Measurements from ENCODE around the gene RNF34. TPM values are rescaled to one million over a fixed set of nuclear protein-coding genes. Genes with fewer than 3 reads are reported as not detected.

Gene RNF34
- total RNA-seq, 2 donors from 2014 or later, result 55.5 to 55.8 TPM

DNA sequence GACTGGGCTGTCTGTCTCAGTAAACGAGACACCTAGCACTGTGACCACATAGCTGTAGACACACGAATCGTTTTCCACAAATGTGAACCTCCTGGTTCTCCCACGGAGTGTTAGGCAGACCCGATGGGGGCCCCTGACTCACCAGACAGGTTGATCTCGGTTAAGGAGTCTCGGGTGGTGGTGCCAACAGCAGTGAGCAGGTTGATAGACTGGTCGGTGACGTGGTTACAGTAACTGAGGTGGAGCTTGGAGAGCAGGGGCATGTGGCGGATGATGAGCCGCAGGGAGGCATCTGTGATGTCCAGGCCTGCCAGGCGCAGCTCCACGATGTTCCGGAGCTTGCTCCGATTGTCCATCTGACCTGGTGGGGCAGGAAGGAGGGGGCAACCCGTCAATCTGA lies 39.8 kb downstream of the RNF34 start:
- ATAC-seq (ENCODE audit: insufficient number of reproducible peaks, low FRiP score, low read depth) (no peak), DNase-seq (ENCODE audit: low spot score) (no peak)
- Histone ChIP-seq H3K4me1 (ENCODE audit: control insufficient read depth in 1 of 2, low read depth in 2 of 2) (no peaks in the 10 kb centered on the region), H3K9me3 (no peaks in the 10 kb centered on the region), H3K4me3 (no peak overlapping the region), H3K36me3 (peaks cover 25% of the 10 kb centered on the region), H3K27ac (no peak overlapping the region), H3K27me3 (replicated peaks; ENCODE audit: insufficient read depth) (no peaks in the 10 kb centered on the region)
- TF ChIP-seq, protein P1, sequence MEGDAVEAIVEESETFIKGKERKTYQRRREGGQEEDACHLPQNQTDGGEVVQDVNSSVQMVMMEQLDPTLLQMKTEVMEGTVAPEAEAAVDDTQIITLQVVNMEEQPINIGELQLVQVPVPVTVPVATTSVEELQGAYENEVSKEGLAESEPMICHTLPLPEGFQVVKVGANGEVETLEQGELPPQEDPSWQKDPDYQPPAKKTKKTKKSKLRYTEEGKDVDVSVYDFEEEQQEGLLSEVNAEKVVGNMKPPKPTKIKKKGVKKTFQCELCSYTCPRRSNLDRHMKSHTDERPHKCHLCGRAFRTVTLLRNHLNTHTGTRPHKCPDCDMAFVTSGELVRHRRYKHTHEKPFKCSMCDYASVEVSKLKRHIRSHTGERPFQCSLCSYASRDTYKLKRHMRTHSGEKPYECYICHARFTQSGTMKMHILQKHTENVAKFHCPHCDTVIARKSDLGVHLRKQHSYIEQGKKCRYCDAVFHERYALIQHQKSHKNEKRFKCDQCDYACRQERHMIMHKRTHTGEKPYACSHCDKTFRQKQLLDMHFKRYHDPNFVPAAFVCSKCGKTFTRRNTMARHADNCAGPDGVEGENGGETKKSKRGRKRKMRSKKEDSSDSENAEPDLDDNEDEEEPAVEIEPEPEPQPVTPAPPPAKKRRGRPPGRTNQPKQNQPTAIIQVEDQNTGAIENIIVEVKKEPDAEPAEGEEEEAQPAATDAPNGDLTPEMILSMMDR (IDR thresholded peaks at IDR 0.05), result no peak

DNA sequence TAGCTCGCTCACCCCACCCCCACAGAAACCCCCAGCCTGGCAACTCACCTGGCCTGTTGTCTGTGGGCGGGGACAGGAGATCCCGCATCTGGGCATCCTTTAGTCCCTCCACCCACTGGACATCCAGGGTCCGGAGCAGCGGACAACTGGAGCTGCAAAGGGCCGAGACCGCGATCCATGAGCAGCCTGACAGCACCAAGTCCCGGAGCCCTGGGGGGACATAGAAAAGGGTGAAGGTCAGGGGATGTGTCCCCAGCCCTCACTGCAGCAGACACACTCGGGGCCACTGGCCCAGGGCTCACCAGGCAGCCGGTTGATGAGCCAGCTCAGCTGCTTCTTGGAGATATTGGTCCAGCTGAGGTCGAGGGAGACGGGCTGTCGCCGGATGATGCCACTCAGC lies 40.9 kb downstream of the RNF34 start:
- no peaks in the 10 kb centered on the region for H3K4me1 ChIP-seq (ENCODE audit: control insufficient read depth in 1 of 2, low read depth in 2 of 2)
- H3K9me3 ChIP-seq, result no peaks in the 10 kb centered on the region
- TF ChIP-seq, protein P1 (IDR thresholded peaks at IDR 0.05), result no peak
- H3K4me3 ChIP-seq, result no peak overlapping the region
- H3K36me3 ChIP-seq, result peaks cover 25% of the 10 kb centered on the region
- DNase-seq (ENCODE audit: low spot score), result no peak
- H3K27ac ChIP-seq, result no peak overlapping the region
- H3K27me3 ChIP-seq (replicated peaks; ENCODE audit: insufficient read depth), result no peaks in the 10 kb centered on the region
- ATAC-seq (ENCODE audit: insufficient number of reproducible peaks, low FRiP score, low read depth), result no peak

DNA sequence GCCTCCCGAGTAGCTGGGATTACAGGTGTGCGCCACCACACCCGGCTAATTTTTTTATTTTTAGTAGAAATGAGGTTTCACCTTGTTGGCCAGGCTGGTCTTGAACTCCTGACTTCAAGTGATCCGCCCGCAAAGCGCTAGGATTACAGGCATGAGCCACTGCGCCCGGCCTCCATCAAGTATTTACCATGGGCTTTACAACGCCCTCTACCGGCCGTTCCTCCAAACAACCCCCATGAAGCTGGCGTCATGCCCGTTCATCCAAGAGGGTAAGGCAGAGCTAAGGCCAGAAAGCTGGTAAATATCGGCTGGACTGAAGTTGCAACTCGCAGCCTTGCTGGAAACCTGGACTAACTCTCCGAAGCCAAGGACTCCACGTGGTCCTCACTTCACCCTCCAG lies 41.6 kb downstream of the RNF34 start:
- Histone ChIP-seq H3K4me3 (no peak overlapping the region), H3K36me3 (peaks cover 25% of the 10 kb centered on the region), H3K9me3 (no peaks in the 10 kb centered on the region), H3K27ac (no peak overlapping the region), H3K27me3 (replicated peaks; ENCODE audit: insufficient read depth) (no peaks in the 10 kb centered on the region), H3K4me1 (ENCODE audit: control insufficient read depth in 1 of 2, low read depth in 2 of 2) (no peaks in the 10 kb centered on the region)
- ATAC-seq (ENCODE audit: insufficient number of reproducible peaks, low FRiP score, low read depth) (no peak), DNase-seq (ENCODE audit: low spot score) (no peak)
- TF ChIP-seq, protein P1 (IDR thresholded peaks at IDR 0.05), result no peak

DNA sequence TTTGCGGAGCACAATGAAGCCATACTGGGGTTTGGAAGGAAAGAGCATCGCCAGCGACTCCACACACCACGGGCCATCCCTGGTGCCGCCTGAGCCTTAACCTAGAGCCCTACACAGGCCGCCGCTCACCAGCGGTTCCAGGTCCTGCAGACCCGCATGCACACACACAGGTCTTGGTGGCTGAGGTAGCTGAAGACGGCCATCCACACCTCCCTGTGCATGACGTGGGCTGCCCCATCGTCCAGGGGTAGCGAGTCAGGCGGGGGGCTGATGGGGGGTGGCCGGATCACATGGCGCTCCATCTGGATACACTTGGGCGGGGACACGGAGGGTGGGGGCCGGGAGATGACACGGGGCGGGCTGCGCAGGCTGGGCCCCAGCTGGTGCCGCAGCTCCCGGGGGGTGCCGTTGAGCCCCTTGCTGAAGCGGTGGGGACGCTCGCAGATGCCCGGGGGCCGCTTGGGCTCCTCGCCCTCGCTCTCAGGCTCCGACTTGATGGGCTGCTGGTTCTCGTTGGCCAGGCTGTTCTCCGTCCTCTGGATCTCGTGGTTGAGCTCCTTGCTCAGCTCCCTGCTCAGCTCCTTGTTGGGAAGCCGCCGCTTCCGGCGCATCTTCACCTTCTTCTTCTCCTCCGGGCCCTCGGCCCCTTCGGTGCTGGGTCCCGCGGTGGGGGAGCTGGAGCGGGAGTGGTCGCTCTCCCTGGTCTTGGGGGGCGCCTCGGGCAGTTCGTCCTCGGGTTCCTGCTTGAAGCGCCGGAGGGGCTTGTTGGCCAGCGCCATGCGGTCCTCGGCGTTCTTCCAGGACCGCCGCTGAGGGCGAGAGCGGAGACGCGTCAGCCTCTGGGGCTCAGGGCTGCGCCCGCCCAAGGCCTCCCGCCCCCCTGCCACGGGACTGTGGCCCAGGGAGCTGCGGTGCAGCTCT lies 42.4 kb downstream of the RNF34 start:
- Histone ChIP-seq H3K4me3 (no peak overlapping the region), H3K27ac (no peak overlapping the region), H3K9me3 (no peaks in the 10 kb centered on the region), H3K36me3 (peaks cover 25% of the 10 kb centered on the region), H3K4me1 (ENCODE audit: control insufficient read depth in 1 of 2, low read depth in 2 of 2) (no peaks in the 10 kb centered on the region), H3K27me3 (replicated peaks; ENCODE audit: insufficient read depth) (no peaks in the 10 kb centered on the region)
- ATAC-seq (ENCODE audit: insufficient number of reproducible peaks, low FRiP score, low read depth), result no peak
- no peak for DNase-seq (ENCODE audit: low spot score)
- TF ChIP-seq, protein P1 (IDR thresholded peaks at IDR 0.05), result no peak

DNA sequence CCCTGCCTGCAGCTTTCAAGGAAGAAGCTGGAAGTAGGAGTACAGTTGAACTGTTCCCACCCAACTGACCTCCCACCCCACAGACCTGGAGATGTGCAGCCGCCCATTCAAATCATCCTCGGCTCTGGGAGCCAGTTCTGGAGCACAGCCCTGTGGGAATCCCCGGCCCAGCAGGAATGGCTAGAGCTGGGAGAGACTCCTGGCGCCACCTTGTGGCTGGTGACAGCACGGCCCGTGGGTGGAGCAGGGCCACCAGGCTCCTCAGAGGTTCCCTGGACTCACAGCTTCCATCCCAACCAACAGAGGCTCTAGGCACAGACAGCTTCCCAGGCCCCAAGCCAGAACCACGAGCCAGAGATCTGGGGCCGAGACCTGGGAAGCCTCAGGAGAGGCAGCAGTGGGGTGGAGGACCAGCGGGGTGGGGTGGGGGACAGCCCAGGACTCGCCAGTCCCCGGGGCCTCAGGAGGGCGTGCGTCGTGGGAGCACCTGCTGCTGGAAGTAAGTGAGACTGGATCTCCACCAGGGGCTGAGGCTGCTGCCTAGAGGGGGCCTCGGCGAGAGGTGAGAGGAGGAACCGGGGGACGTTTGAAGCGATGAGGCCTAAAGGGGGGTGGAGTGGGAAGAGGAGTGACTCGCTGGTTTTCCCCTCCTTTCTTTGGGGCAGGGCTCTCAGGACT lies 43.4 kb downstream of the RNF34 start:
- peak; percentile 38 for DNase-seq (ENCODE audit: low spot score)
- no peak overlapping the region for H3K27ac ChIP-seq
- no peak for ATAC-seq (ENCODE audit: insufficient number of reproducible peaks, low FRiP score, low read depth)
- TF ChIP-seq, protein P1 (IDR thresholded peaks at IDR 0.05), result peak; percentile 88
- peaks cover 23% of the 10 kb centered on the region for H3K36me3 ChIP-seq
- peaks cover 7 to 9% of the 10 kb centered on the region in 2 donors for H3K4me1 ChIP-seq (ENCODE audit: control insufficient read depth in 1 of 2, low read depth in 2 of 2)
- H3K4me3 ChIP-seq, result no peak overlapping the region
- no peaks in the 10 kb centered on the region for H3K9me3 ChIP-seq
- no peaks in the 10 kb centered on the region for H3K27me3 ChIP-seq (replicated peaks; ENCODE audit: insufficient read depth)
